Neuronal stem cell (in vitro differentiated cells): ENCODE measurements around the gene JAK2.
A peak's percentile ranks its signal among the peaks of the same experiment; 100 is the strongest.

ENCODE experiments used
- DNase-seq: peaks from one replicate; pipeline ENCODE4 v3.0.0-alpha.2; 2013; ENCODE audit warnings: low spot score
- H2AFZ ChIP-seq: one replicate; pipeline ENCODE4 v1.6.1; 2013; ENCODE audit warnings: mild to moderate bottlenecking, low read length, inconsistent platforms
- H2AK5ac ChIP-seq: 2 replicates; pipeline ENCODE4 v1.6.1; 2013; ENCODE audit warnings: low read depth, mild to moderate bottlenecking, inconsistent platforms, low read length, moderate library complexity, mixed read lengths
- H2BK120ac ChIP-seq: 2 replicates; pipeline ENCODE4 v1.6.1; 2013; ENCODE audit warnings: low read depth, mild to moderate bottlenecking, inconsistent platforms, low read length, moderate library complexity, mixed read lengths
- H2BK12ac ChIP-seq: one replicate; pipeline ENCODE4 v1.6.1; 2013; ENCODE audit warnings: low read length, inconsistent platforms
- H2BK15ac ChIP-seq: 2 replicates; pipeline ENCODE4 v1.6.1; 2013; ENCODE audit warnings: mild to moderate bottlenecking, low read length, inconsistent platforms, mixed read lengths
- H2BK5ac ChIP-seq: one replicate; pipeline ENCODE4 v1.6.1; 2013; ENCODE audit warnings: inconsistent platforms, mild to moderate bottlenecking, low read length, moderate library complexity
- H3K14ac ChIP-seq: one replicate; pipeline ENCODE4 v1.6.1; 2013; ENCODE audit warnings: low read length, inconsistent platforms
- H3K18ac ChIP-seq: 2 replicates; pipeline ENCODE4 v1.6.1; 2013; ENCODE audit warnings: low read length, inconsistent platforms
- H3K23ac ChIP-seq: 2 replicates; pipeline ENCODE4 v1.6.1; 2013; ENCODE audit warnings: low read depth, mild to moderate bottlenecking, mixed read lengths, low read length, inconsistent platforms; ENCODE audit not compliant: poor library complexity
- H3K27ac ChIP-seq: replicated peaks from 3 replicates; pipeline ENCODE4 v1.5.1; 2013; ENCODE audit warnings: low read length, inconsistent platforms
- H3K27me3 ChIP-seq, 3 experiments: 2 replicates each; pipeline ENCODE4 v1.6.1; 2013; ENCODE audit warnings: low read length in 3 of 3, mild to moderate bottlenecking in 2 of 3, inconsistent platforms in 1 of 3, low read depth in 1 of 3, mixed read lengths in 1 of 3, moderate library complexity in 1 of 3; ENCODE audit not compliant: control insufficient read depth in 3 of 3, insufficient read depth in 3 of 3
- H3K36me3 ChIP-seq, 2 donors: replicated peaks in 1 of 2; 2 replicates each; pipeline ENCODE4 v1.6.1; 2013; ENCODE audit warnings: low read length in 2 of 2; ENCODE audit not compliant: control insufficient read depth in 2 of 2, insufficient read depth in 2 of 2
- H3K4ac ChIP-seq: 2 replicates; pipeline ENCODE4 v1.6.1; 2013; ENCODE audit warnings: inconsistent platforms, mild to moderate bottlenecking, low read length, moderate library complexity
- H3K4me1 ChIP-seq, 2 donors: 1 replicate in 1 of 2; 2 replicates in 1 of 2; pipeline ENCODE4 v1.6.1; 2013; ENCODE audit warnings: low read length in 2 of 2, low read depth in 1 of 2; ENCODE audit not compliant: control insufficient read depth in 2 of 2, insufficient read depth in 1 of 2
- H3K4me2 ChIP-seq: one replicate; pipeline ENCODE4 v1.6.1; 2013; ENCODE audit warnings: mild to moderate bottlenecking, low read length, inconsistent platforms; ENCODE audit not compliant: insufficient read depth, poor library complexity, severe bottlenecking
- H3K4me3 ChIP-seq, 2 donors: 2 replicates each; pipeline ENCODE4 v1.5.1; 2013; ENCODE audit warnings: low read length in 2 of 2, mild to moderate bottlenecking in 2 of 2, inconsistent platforms in 1 of 2, moderate library complexity in 1 of 2
- H3K79me1 ChIP-seq: one replicate; pipeline ENCODE4 v1.6.1; 2013; ENCODE audit warnings: low read depth, mild to moderate bottlenecking, inconsistent platforms, low read length, moderate library complexity
- H3K9ac ChIP-seq: one replicate; pipeline ENCODE4 v1.6.1; 2013; ENCODE audit warnings: mild to moderate bottlenecking, low read depth, low read length, inconsistent platforms; ENCODE audit not compliant: poor library complexity
- H3K9me3 ChIP-seq, 2 donors: replicated peaks in 1 of 2; 2 replicates each; pipeline versions ENCODE3 to v1.6.1; 2013; ENCODE audit warnings: low read length in 2 of 2, mild to moderate bottlenecking in 2 of 2, inconsistent platforms in 1 of 2, low read depth in 1 of 2, mixed read lengths in 1 of 2, moderate library complexity in 1 of 2; ENCODE audit not compliant: control insufficient read depth in 2 of 2, insufficient read depth in 1 of 2
- H4K8ac ChIP-seq: one replicate; pipeline ENCODE4 v1.6.1; 2013; ENCODE audit warnings: low read depth, mild to moderate bottlenecking, inconsistent platforms, low read length, moderate library complexity
- H4K91ac ChIP-seq: one replicate; pipeline ENCODE4 v1.6.1; 2013; ENCODE audit warnings: low read length, low read depth, mild to moderate bottlenecking, inconsistent platforms; ENCODE audit not compliant: poor library complexity
- WGBS, 2 donors: extraction: QIAGEN DNeasy Blood & Tissue Kit; methylation state at CpG; one replicate each; pipeline ENCODE4 v1.1.7; 2013; ENCODE audit warnings: missing lambda C conversion rate in 2 of 2, mixed read lengths in 1 of 2; ENCODE audit not compliant: insufficient read length in 2 of 2, insufficient replicate concordance in 1 of 2; ENCODE audit errors: extremely low coverage in 2 of 2; 5-methylcytosine and 5-hydroxymethylcytosine counted together

Gene JAK2

GRCh38 chr9:4984171-4984620, 876 bp upstream of the JAK2 start:
- Histone ChIP-seq H2BK120ac (no peak overlapping the region), H3K14ac (peak overlapping the region; percentile 75), H2AK5ac (no peak overlapping the region), H3K27me3 (peaks cover 0 to 2% (median 0%) of the 10 kb centered on the region in 3 experiments), H3K79me1 (no peaks in the 10 kb centered on the region), H3K9ac (peak overlapping the region; percentile 93), H3K9me3 (no peaks in the 10 kb centered on the region), H4K8ac (no peak overlapping the region), H4K91ac (no peak overlapping the region), H2BK12ac (peak overlapping the region; percentile 25), H3K18ac (peak overlapping the region; percentile 96), H3K4me1 (peaks cover 1 to 9% of the 10 kb centered on the region in 2 donors), H3K4me2 (peak overlapping the region; percentile 87), H2BK5ac (peak overlapping the region; percentile 89), H3K4ac (no peak overlapping the region), H3K23ac (peak overlapping the region; percentile 99), H3K36me3 (no peaks in the 10 kb centered on the region), H2BK15ac (peak overlapping the region; percentile 46), H3K4me3 (peak overlapping the region; percentile 64 to 83), H3K27ac (peak overlapping the region; percentile 88), H2AFZ (peak overlapping the region; percentile 95)
- no peak for DNase-seq
- WGBS, 2 donors = no CpG with 5 or more reads among the region's 25 CpGs

GRCh38 chr9:4985386-4986266, 554 bp downstream of the JAK2 start:
- WGBS, 2 donors = no CpG with 5 or more reads among the region's 42 CpGs
- peak overlapping the region; percentile 89 for H2BK5ac ChIP-seq
- peak overlapping the region; percentile 87 for H3K4me2 ChIP-seq
- H2BK12ac ChIP-seq = no peak overlapping the region
- H3K27ac ChIP-seq = peak overlapping the region; percentile 47
- H2AFZ ChIP-seq = peak overlapping the region; percentile 95
- H2AK5ac ChIP-seq = no peak overlapping the region
- H2BK120ac ChIP-seq = no peak overlapping the region
- H3K4ac ChIP-seq = no peak overlapping the region
- no peaks in the 10 kb centered on the region for H3K79me1 ChIP-seq
- peak; percentile 12 for DNase-seq
- peak overlapping the region; percentile 99 for H3K23ac ChIP-seq
- H3K4me1 ChIP-seq = peaks cover 1 to 9% of the 10 kb centered on the region in 2 donors
- no peak overlapping the region for H3K14ac ChIP-seq
- H3K9ac ChIP-seq = peak overlapping the region; percentile 93
- no peaks in the 10 kb centered on the region for H3K9me3 ChIP-seq
- H4K91ac ChIP-seq = no peak overlapping the region
- H2BK15ac ChIP-seq = peak overlapping the region; percentile 6
- no peak overlapping the region for H4K8ac ChIP-seq
- H3K36me3 ChIP-seq = no peaks in the 10 kb centered on the region
- H3K18ac ChIP-seq = peak overlapping the region; percentile 96
- peaks cover 0 to 2% (median 0%) of the 10 kb centered on the region in 3 experiments for H3K27me3 ChIP-seq
- peak overlapping the region; percentile 64 to 83 for H3K4me3 ChIP-seq

- Histone ChIP-seq H3K9me3 (no peaks in the 10 kb centered on the region), H3K4ac (no peak overlapping the region), H2BK12ac (no peak overlapping the region), H3K27ac (no peak overlapping the region), H3K9ac (no peak overlapping the region), H2AK5ac (no peak overlapping the region), H3K4me2 (no peak overlapping the region), H2AFZ (peak overlapping the region; percentile 95), H2BK15ac (no peak overlapping the region), H2BK120ac (no peak overlapping the region), H3K14ac (no peak overlapping the region), H4K91ac (no peak overlapping the region), H2BK5ac (no peak overlapping the region), H3K4me1 (peaks cover 1 to 9% of the 10 kb centered on the region in 2 donors), H3K23ac (no peak overlapping the region), H3K18ac (no peak overlapping the region), H3K27me3 (peaks cover 0 to 2% (median 0%) of the 10 kb centered on the region in 3 experiments), H3K36me3 (no peaks in the 10 kb centered on the region), H4K8ac (no peak overlapping the region), H3K79me1 (no peaks in the 10 kb centered on the region), H3K4me3 (peak overlapping the region in 1 of 2 donors; percentile 64)
- DNase-seq = no peak
- WGBS, 2 donors = no CpG with 5 or more reads among the region's 3 CpGs
Observed at GRCh38 chr9:4986296-4986695, 1.2 kb downstream of the JAK2 start.

- Histone ChIP-seq H4K91ac (no peak overlapping the region), H3K9me3 (no peaks in the 10 kb centered on the region), H3K18ac (no peak overlapping the region), H3K27me3 (peaks cover 0 to 2% (median 0%) of the 10 kb centered on the region in 3 experiments), H3K4ac (no peak overlapping the region), H3K9ac (no peak overlapping the region), H3K27ac (no peak overlapping the region), H2BK120ac (no peak overlapping the region), H3K23ac (no peak overlapping the region), H2AFZ (no peak overlapping the region), H3K4me2 (no peak overlapping the region), H2BK15ac (no peak overlapping the region), H3K4me1 (peaks cover 1 to 9% of the 10 kb centered on the region in 2 donors), H3K4me3 (no peak overlapping the region), H3K14ac (no peak overlapping the region), H2AK5ac (no peak overlapping the region), H3K36me3 (peaks cover 0 to under 1% of the 10 kb centered on the region in 2 donors), H3K79me1 (no peaks in the 10 kb centered on the region), H2BK5ac (no peak overlapping the region), H4K8ac (no peak overlapping the region), H2BK12ac (no peak overlapping the region)
- WGBS, 2 donors = no CpG with 5 or more reads among the region's 4 CpGs
- no peak for DNase-seq
Observed at GRCh38 chr9:4986783-4987182, 1.7 kb downstream of the JAK2 start.
